Activated CD4-positive, alpha-beta memory T cell treated with anti-CD3 and anti-CD28 coated beads for 36 hours (primary cell): ENCODE data around the gene SF3B3. TPM values are rescaled to one million over a fixed set of nuclear protein-coding genes. Genes with fewer than 3 reads are reported as not detected.

ENCODE experiments used
- CTCF ChIA-PET: fragments of 350-600 bp; sonication (Branson Sonifier 250); formaldehyde crosslinking; loops from one replicate; lab custom pipeline; 2021; ENCODE audit warnings: antibody characterized with exemption, inconsistent platforms; lab: Charles Lee
- POLR2A ChIA-PET: fragments of 350-600 bp; sonication (Branson Sonifier 250); formaldehyde crosslinking; loops from one replicate; lab custom pipeline; 2021; ENCODE audit warnings: antibody characterized with exemption; lab: Charles Lee
- DNase-seq: peaks from one replicate; pipeline ENCODE4 v3.0.0-alpha.2; 2020
- H3K27ac Mint-ChIP-seq: one replicate; pipeline ENCODE4 v1.8.0; 2021; ENCODE audit warnings: mixed read lengths
- H3K27me3 Mint-ChIP-seq: one replicate; pipeline ENCODE4 v1.8.0; 2021; ENCODE audit warnings: mixed read lengths
- H3K36me3 Mint-ChIP-seq: one replicate; pipeline ENCODE4 v1.8.0; 2021; ENCODE audit warnings: mixed read lengths
- H3K4me1 Mint-ChIP-seq: one replicate; pipeline ENCODE4 v1.8.0; 2021; ENCODE audit warnings: low read depth, mixed read lengths
- H3K4me3 Mint-ChIP-seq: one replicate; pipeline ENCODE4 v1.8.0; 2021; ENCODE audit warnings: mild to moderate bottlenecking, mixed read lengths
- H3K9me3 Mint-ChIP-seq: one replicate; pipeline ENCODE4 v1.8.0; 2021; ENCODE audit warnings: mixed read lengths
- intact Hi-C: fragments of 100-400 bp; cut with micrococcal nuclease; formaldehyde crosslinking; loops from one replicate; pipeline ENCODE4 v1.15.1; 2023
- total RNA-seq, 2 experiments: library from RNA; stranded (reverse); gene quantifications; one replicate each; pipeline ENCODE4 v1.2.3, GENCODE V29; 2021

The SF3B3 gene
- total RNA-seq, 2 experiments from 2014 or later: 450 to 453 TPM

- no peaks in the 10 kb centered on the region for H3K9me3 Mint-ChIP-seq
- H3K27ac Mint-ChIP-seq: no peak overlapping the region
- ChIA-PET POLR2A (no interaction called here), CTCF (interaction anchor here (1.3 kb wide), 1 partner anchor 14 kb away, joined by 4 read pairs; no protein-coding TSS in a partner anchor)
- DNase-seq: no peak
- H3K4me3 Mint-ChIP-seq: no peak overlapping the region
- H3K36me3 Mint-ChIP-seq: peaks cover 2% of the 10 kb centered on the region
- no peaks in the 10 kb centered on the region for H3K27me3 Mint-ChIP-seq
- peaks cover 3% of the 10 kb centered on the region for H3K4me1 Mint-ChIP-seq
- intact Hi-C loops: no loop called here
Observed at GRCh38 chr16:70483426-70483825, 40.2 kb upstream of the SF3B3 start.

GRCh38 chr16:70484867-70485266 is 38.7 kb upstream of the SF3B3 start:
- ChIA-PET CTCF (no interaction called here), POLR2A (interaction anchor here (0.6 kb wide), 1 partner anchor 215 kb away, joined by 3 read pairs; no protein-coding TSS in a partner anchor)
- Mint-ChIP-seq H3K27me3 (no peaks in the 10 kb centered on the region), H3K27ac (no peak overlapping the region), H3K4me3 (no peak overlapping the region), H3K36me3 (peaks cover 2% of the 10 kb centered on the region), H3K9me3 (no peaks in the 10 kb centered on the region), H3K4me1 (no peaks in the 10 kb centered on the region)
- intact Hi-C loops: no loop called here
- no peak for DNase-seq

- no peaks in the 10 kb centered on the region for H3K9me3 Mint-ChIP-seq
- CTCF ChIA-PET: no interaction called here
- peaks cover 16% of the 10 kb centered on the region for H3K4me1 Mint-ChIP-seq
- POLR2A ChIA-PET: no interaction called here
- H3K27ac Mint-ChIP-seq: no peak overlapping the region
- H3K27me3 Mint-ChIP-seq: no peaks in the 10 kb centered on the region
- no peak overlapping the region for H3K4me3 Mint-ChIP-seq
- peaks cover 14% of the 10 kb centered on the region for H3K36me3 Mint-ChIP-seq
- DNase-seq: no peak
- intact Hi-C loops: loop anchor here (10.0 kb wide), 1 partner anchor 155 kb away; the partner anchor contains the start of gene IL34
Observed at GRCh38 chr16:70490261-70490660, 33.4 kb upstream of the SF3B3 start.

- ChIA-PET CTCF (interaction anchor here (1.0 to 1.1 kb wide), 2 partner anchors 15 to 99 kb away, joined by 3 to 4 read pairs; no protein-coding TSS in a partner anchor), POLR2A (interaction anchor here (0.6 to 2.0 kb wide), 2 partner anchors 31 to 81 kb away, joined by 3 to 8 read pairs; no protein-coding TSS in a partner anchor)
- Mint-ChIP-seq H3K4me1 (peaks cover 26% of the 10 kb centered on the region), H3K27ac (no peak overlapping the region), H3K27me3 (no peaks in the 10 kb centered on the region), H3K36me3 (peaks cover 24% of the 10 kb centered on the region), H3K9me3 (no peaks in the 10 kb centered on the region), H3K4me3 (no peak overlapping the region)
- peak; percentile 25 for DNase-seq
- intact Hi-C loops: loop anchor here (10.0 kb wide), 1 partner anchor 151 kb away; the partner anchor contains the start of gene IL34
Observed at GRCh38 chr16:70493802-70494201, 29.8 kb upstream of the SF3B3 start.

- no peaks in the 10 kb centered on the region for H3K27me3 Mint-ChIP-seq
- H3K27ac Mint-ChIP-seq: peak overlapping the region; percentile 0
- intact Hi-C loops: loop anchor here (10.0 kb wide), 1 partner anchor 151 kb away; the partner anchor contains the start of gene IL34
- ChIA-PET POLR2A (interaction anchor here (0.6 to 2.0 kb wide), 3 partner anchors 27 to 113 kb away, joined by 3 to 8 read pairs (median 3); no protein-coding TSS in a partner anchor), CTCF (interaction anchor here (1.0 to 1.1 kb wide), 2 partner anchors 15 to 100 kb away, joined by 3 to 4 read pairs; no protein-coding TSS in a partner anchor)
- peaks cover 26% of the 10 kb centered on the region for H3K4me1 Mint-ChIP-seq
- H3K4me3 Mint-ChIP-seq: no peak overlapping the region
- no peaks in the 10 kb centered on the region for H3K9me3 Mint-ChIP-seq
- H3K36me3 Mint-ChIP-seq: peaks cover 24% of the 10 kb centered on the region
- no peak for DNase-seq
Observed at GRCh38 chr16:70494202-70494770, 29.3 kb upstream of the SF3B3 start.

GRCh38 chr16:70494777-70495176 is 28.8 kb upstream of the SF3B3 start:
- DNase-seq: no peak
- peaks cover 24% of the 10 kb centered on the region for H3K36me3 Mint-ChIP-seq
- no peaks in the 10 kb centered on the region for H3K27me3 Mint-ChIP-seq
- no peaks in the 10 kb centered on the region for H3K9me3 Mint-ChIP-seq
- ChIA-PET CTCF (interaction anchor here (1.0 to 1.1 kb wide), 2 partner anchors 14 to 100 kb away, joined by 3 to 4 read pairs; no protein-coding TSS in a partner anchor), POLR2A (interaction anchor here (0.6 to 2.5 kb wide), 4 partner anchors 18 to 113 kb away, joined by 3 to 12 read pairs (median 6); no protein-coding TSS in a partner anchor)
- H3K4me3 Mint-ChIP-seq: no peak overlapping the region
- intact Hi-C loops: loop anchor here (10.0 kb wide), 1 partner anchor 150 kb away; the partner anchor contains the start of gene IL34
- peaks cover 26% of the 10 kb centered on the region for H3K4me1 Mint-ChIP-seq
- peak overlapping the region; percentile 0 for H3K27ac Mint-ChIP-seq

GRCh38 chr16:70495425-70496182 is 28.0 kb upstream of the SF3B3 start:
- intact Hi-C loops: loop anchor here (1.0 to 10.0 kb wide), 2 partner anchors 19 to 149 kb away; partner anchors contain the start of gene IL34
- H3K9me3 Mint-ChIP-seq: no peaks in the 10 kb centered on the region
- DNase-seq: no peak
- H3K27ac Mint-ChIP-seq: no peak overlapping the region
- CTCF ChIA-PET: interaction anchor here (0.6 to 1.7 kb wide), 5 partner anchors 10 to 101 kb away, joined by 3 to 6 read pairs (median 3); no protein-coding TSS in a partner anchor
- peaks cover 24% of the 10 kb centered on the region for H3K36me3 Mint-ChIP-seq
- peaks cover 26% of the 10 kb centered on the region for H3K4me1 Mint-ChIP-seq
- POLR2A ChIA-PET: interaction anchor here (1.1 to 2.5 kb wide), 3 partner anchors 19 to 114 kb away, joined by 3 to 12 read pairs (median 8); no protein-coding TSS in a partner anchor
- H3K27me3 Mint-ChIP-seq: no peaks in the 10 kb centered on the region
- H3K4me3 Mint-ChIP-seq: no peak overlapping the region

GRCh38 chr16:70496513-70496912 is 27.1 kb upstream of the SF3B3 start:
- CTCF ChIA-PET: interaction anchor here (0.6 to 1.7 kb wide), 10 partner anchors 11 to 244 kb away, joined by 3 to 6 read pairs (median 3); partner anchors contain the start of gene EXOSC6
- Mint-ChIP-seq H3K4me3 (no peak overlapping the region), H3K27ac (no peak overlapping the region), H3K4me1 (peaks cover 26% of the 10 kb centered on the region), H3K9me3 (no peaks in the 10 kb centered on the region), H3K27me3 (no peaks in the 10 kb centered on the region), H3K36me3 (peaks cover 26% of the 10 kb centered on the region)
- DNase-seq: peak; percentile 64
- intact Hi-C loops: loop anchor here (1.0 to 10.0 kb wide), 2 partner anchors 20 to 148 kb away; partner anchors contain the start of gene IL34
- POLR2A ChIA-PET: interaction anchor here (1.2 to 2.5 kb wide), 2 partner anchors 20 to 26 kb away, joined by 9 to 12 read pairs; partner anchors contain the start of genes COG4 and SF3B3

GRCh38 chr16:70508752-70509151 is 14.9 kb upstream of the SF3B3 start:
- peak overlapping the region; percentile 54 for H3K27ac Mint-ChIP-seq
- H3K9me3 Mint-ChIP-seq: no peaks in the 10 kb centered on the region
- peaks cover 14% of the 10 kb centered on the region for H3K36me3 Mint-ChIP-seq
- ChIA-PET CTCF (interaction anchor here (0.6 to 1.7 kb wide), 12 partner anchors 11 to 262 kb away, joined by 3 to 6 read pairs (median 4); partner anchors contain the start of genes COG4 and SF3B3), POLR2A (no interaction called here)
- no peaks in the 10 kb centered on the region for H3K27me3 Mint-ChIP-seq
- intact Hi-C loops: loop anchor here (1.0 kb wide), 1 partner anchor 145 kb away; no protein-coding TSS in a partner anchor
- no peak overlapping the region for H3K4me3 Mint-ChIP-seq
- peaks cover 6% of the 10 kb centered on the region for H3K4me1 Mint-ChIP-seq
- DNase-seq: no peak

- intact Hi-C loops: no loop called here
- no peak for DNase-seq
- POLR2A ChIA-PET: no interaction called here
- no peak overlapping the region for H3K27ac Mint-ChIP-seq
- CTCF ChIA-PET: interaction anchor here (1.7 kb wide), 1 partner anchor 22 kb away, joined by 3 read pairs; no protein-coding TSS in a partner anchor
- no peaks in the 10 kb centered on the region for H3K9me3 Mint-ChIP-seq
- peaks cover 6% of the 10 kb centered on the region for H3K4me1 Mint-ChIP-seq
- no peak overlapping the region for H3K4me3 Mint-ChIP-seq
- peaks cover 19% of the 10 kb centered on the region for H3K36me3 Mint-ChIP-seq
- no peaks in the 10 kb centered on the region for H3K27me3 Mint-ChIP-seq
Observed at GRCh38 chr16:70510216-70510615, 13.4 kb upstream of the SF3B3 start.

GRCh38 chr16:70511833-70512232 is 11.8 kb upstream of the SF3B3 start:
- no peak for DNase-seq
- peaks cover 6% of the 10 kb centered on the region for H3K4me1 Mint-ChIP-seq
- H3K27ac Mint-ChIP-seq: no peak overlapping the region
- H3K4me3 Mint-ChIP-seq: no peak overlapping the region
- H3K27me3 Mint-ChIP-seq: no peaks in the 10 kb centered on the region
- H3K36me3 Mint-ChIP-seq: peaks cover 25% of the 10 kb centered on the region
- CTCF ChIA-PET: no interaction called here
- POLR2A ChIA-PET: no interaction called here
- intact Hi-C loops: no loop called here
- H3K9me3 Mint-ChIP-seq: no peaks in the 10 kb centered on the region
